ENCODE results near the gene ZBTB40.

DNA sequence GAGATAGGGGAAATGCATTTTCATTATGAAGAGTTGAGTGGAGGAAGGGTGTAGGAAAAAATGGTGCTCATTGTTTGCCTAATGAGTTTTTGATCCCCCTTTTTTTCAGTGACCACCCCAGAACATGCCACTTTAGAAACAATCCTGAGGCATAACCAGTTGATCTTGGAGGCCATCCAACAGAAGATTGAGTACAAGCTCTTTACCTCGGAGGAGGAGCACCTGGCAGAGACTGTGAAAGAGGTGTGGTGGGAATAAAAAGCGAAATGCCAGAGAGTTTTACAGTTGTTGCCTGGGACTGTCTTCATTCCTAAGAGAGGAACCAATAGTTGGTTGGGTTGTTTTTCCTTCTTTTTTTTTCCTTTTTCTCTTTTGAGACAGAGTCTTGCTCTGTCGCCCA is 57.3 kb downstream of the ZBTB40 start:
- no peak for TF ChIP-seq POLR2AphosphoS5 (IDR thresholded peaks at IDR 0.05; ENCODE audit: borderline replicate concordance, low read depth, low read length)
- no peak for TF ChIP-seq EZH2 (IDR thresholded peaks at IDR 0.05)

All from SK-N-MC (cell line).